COLO668 (cell line): Measurements from ENCODE around the gene CMTR1.

Experiments used
- DNase-seq: peaks from one replicate; lab custom pipeline; 2025; ENCODE audit not compliant: unreplicated experiment; lab: John Stamatoyannopoulos, UW

CMTR1 gene

DNA sequence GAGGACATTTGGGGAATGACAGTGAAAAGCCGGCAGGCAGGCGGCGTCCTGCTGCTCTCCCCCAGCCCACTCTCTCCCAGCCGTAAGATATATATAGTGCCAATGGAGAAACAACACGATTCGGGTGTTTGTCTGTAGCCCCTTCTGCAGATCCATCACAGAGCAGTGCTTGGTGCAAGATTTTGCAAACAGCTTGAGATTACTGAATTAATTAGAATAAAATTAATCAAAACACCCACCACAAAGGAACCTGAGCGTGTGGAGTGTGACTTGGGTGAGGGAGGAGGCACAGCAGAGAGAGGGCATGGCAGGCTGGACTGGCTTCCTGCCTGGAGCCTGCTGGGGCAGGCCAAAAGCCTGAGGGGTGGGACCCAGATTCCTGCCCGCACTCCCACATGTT, 95.5 kb downstream of the CMTR1 start:
- no peak for DNase-seq

DNA sequence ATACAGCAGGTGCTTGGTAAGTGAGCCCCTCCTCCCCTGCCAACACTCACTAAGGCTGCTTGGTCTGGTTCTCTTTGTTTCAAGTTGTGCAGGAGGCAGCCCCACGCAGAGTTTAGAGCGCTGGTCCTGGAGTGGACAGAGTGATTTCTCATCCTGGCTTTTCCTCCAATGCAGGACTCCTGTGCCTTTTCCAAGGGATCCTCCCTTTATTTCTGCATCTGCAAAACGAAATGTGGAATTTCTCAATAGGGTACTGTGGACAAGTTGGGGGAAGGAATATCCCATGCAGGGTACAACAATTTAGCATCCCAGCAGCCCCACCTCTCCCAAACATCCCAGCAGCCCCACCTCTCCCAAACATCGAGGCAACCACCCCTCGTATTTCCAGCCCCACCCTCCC, 97.3 kb downstream of the CMTR1 start:
- DNase-seq = no peak

DNA sequence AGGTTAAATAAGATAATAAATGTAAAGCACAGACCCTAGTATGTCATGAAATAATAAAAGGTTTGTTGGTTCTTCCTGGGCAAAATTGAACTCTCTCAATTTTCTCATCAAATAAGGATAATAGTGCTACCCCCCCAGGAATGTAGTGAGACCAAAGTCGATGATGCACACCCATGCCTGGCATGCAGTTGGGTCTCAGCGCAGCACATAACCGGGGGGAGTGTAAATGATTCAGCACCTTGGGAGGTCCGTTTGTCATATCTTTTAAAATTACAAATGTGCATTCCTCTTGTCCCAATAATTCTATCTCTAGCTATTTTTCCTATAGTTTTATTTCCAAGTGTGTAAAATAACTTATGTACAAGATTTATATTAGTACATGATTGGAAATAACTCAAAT, 98.0 kb downstream of the CMTR1 start:
- DNase-seq = no peak
